HepG2 (cell line): ENCODE data around the gene FZD4. TPM values are rescaled to one million over a fixed set of nuclear protein-coding genes. Genes with fewer than 3 reads are reported as not detected.
A peak's percentile ranks its signal among the peaks of the same experiment; 100 is the strongest.

Experiments
- AGO1 ChIP-seq: fragments of 200-400 bp; formaldehyde crosslinking; IDR thresholded peaks from 2 replicates; pipeline ENCODE4 v1.6.1; 2017; ENCODE audit warnings: mild to moderate bottlenecking, low read depth, low read length, moderate library complexity; ENCODE audit not compliant: poor library complexity, severe bottlenecking
- CREBL2 ChIP-seq: sonication (generic); formaldehyde crosslinking; IDR thresholded peaks from 2 replicates; pipeline ENCODE4 v1.8.1; 2023; ENCODE audit warnings: missing genetic modification reagents, mild to moderate bottlenecking, borderline replicate concordance
- CSRNP1 ChIP-seq: sonication (generic); formaldehyde crosslinking; IDR thresholded peaks from 2 replicates; pipeline ENCODE4 v1.8.1; 2023; ENCODE audit warnings: mild to moderate bottlenecking, missing genetic modification reagents
- DNMT1 ChIP-seq: sonication (generic); formaldehyde crosslinking; IDR thresholded peaks from 2 replicates; pipeline ENCODE4 v1.5.1; 2020; ENCODE audit warnings: mild to moderate bottlenecking, missing genetic modification reagents
- FOXK2 ChIP-seq: fragments of 450-650 bp; IDR thresholded peaks from 2 replicates; pipeline ENCODE4 v1.6.1; 2016
- MTA3 ChIP-seq: sonication (generic); formaldehyde crosslinking; IDR thresholded peaks from 2 replicates; pipeline ENCODE4 v1.4.0; 2020; ENCODE audit warnings: missing genetic modification reagents
- NAIF1 ChIP-seq: sonication (generic); formaldehyde crosslinking; IDR thresholded peaks from 2 replicates; pipeline ENCODE4 v1.5.0; 2020; ENCODE audit warnings: mild to moderate bottlenecking, missing genetic modification reagents, borderline replicate concordance
- NKX3-1 ChIP-seq: sonication (generic); formaldehyde crosslinking; IDR thresholded peaks from 2 replicates; pipeline ENCODE4 v1.5.0; 2020; ENCODE audit warnings: missing genetic modification reagents
- POGK ChIP-seq: sonication (generic); formaldehyde crosslinking; conservative IDR thresholded peaks from 2 replicates; pipeline ENCODE4 v1.8.0; 2022; ENCODE audit warnings: mild to moderate bottlenecking, moderate library complexity, missing genetic modification reagents
- SATB2 ChIP-seq: sonication (generic); formaldehyde crosslinking; IDR thresholded peaks from 2 replicates; pipeline ENCODE4 v1.5.0; 2020; ENCODE audit warnings: missing genetic modification reagents
- XRCC5 ChIP-seq: fragments of 200-400 bp; formaldehyde crosslinking; optimal IDR thresholded peaks from 2 replicates; pipeline ENCODE3; 2017; ENCODE audit warnings: mild to moderate bottlenecking, low read length
- YEATS4 ChIP-seq: sonication (generic); formaldehyde crosslinking; IDR thresholded peaks from 2 replicates; pipeline ENCODE4 v1.4.0; 2020; ENCODE audit warnings: missing genetic modification reagents, borderline replicate concordance
- ZC3H13 ChIP-seq: sonication (generic); formaldehyde crosslinking; IDR thresholded peaks from 2 replicates; pipeline ENCODE4 v1.8.1; 2023; ENCODE audit warnings: mild to moderate bottlenecking, missing genetic modification reagents, moderate library complexity
- ZNF10 ChIP-seq: sonication (generic); formaldehyde crosslinking; IDR thresholded peaks from 2 replicates; pipeline ENCODE4 v1.4.0; 2020; ENCODE audit warnings: mild to moderate bottlenecking, low read depth, missing genetic modification reagents, borderline replicate concordance
- ZNF329 ChIP-seq: sonication (generic); formaldehyde crosslinking; IDR thresholded peaks from 2 replicates; pipeline ENCODE4 v1.9.0; 2021; ENCODE audit warnings: low read depth, mild to moderate bottlenecking, missing genetic modification reagents
- ZNF362 ChIP-seq: sonication (generic); formaldehyde crosslinking; IDR thresholded peaks from 2 replicates; pipeline ENCODE4 v1.4.0; 2020; ENCODE audit warnings: missing genetic modification reagents, mild to moderate bottlenecking, borderline replicate concordance
- ZNF484 ChIP-seq: sonication (generic); formaldehyde crosslinking; IDR thresholded peaks from 2 replicates; pipeline ENCODE4 v1.5.1; 2020; ENCODE audit warnings: mild to moderate bottlenecking, low read depth, missing genetic modification reagents, borderline replicate concordance
- ZNF510 ChIP-seq: sonication (generic); formaldehyde crosslinking; IDR thresholded peaks from 2 replicates; pipeline ENCODE4 v1.4.0; 2020; ENCODE audit warnings: low read depth, mild to moderate bottlenecking, missing genetic modification reagents
- ZNF75D ChIP-seq: sonication (generic); formaldehyde crosslinking; IDR thresholded peaks from 2 replicates; pipeline ENCODE4 v1.8.1; 2023; ENCODE audit warnings: missing genetic modification reagents, mild to moderate bottlenecking, borderline replicate concordance
- ZNF83 ChIP-seq: sonication (generic); formaldehyde crosslinking; IDR thresholded peaks from 2 replicates; pipeline ENCODE4 v1.4.0; 2020; ENCODE audit warnings: missing genetic modification reagents, mild to moderate bottlenecking, borderline replicate concordance
- ZNF883 ChIP-seq: sonication (generic); formaldehyde crosslinking; IDR thresholded peaks from 2 replicates; pipeline ENCODE4 v1.5.1; 2020; ENCODE audit warnings: mild to moderate bottlenecking, missing genetic modification reagents; ENCODE audit errors: not compliant biosample characterization
- ZSCAN30 ChIP-seq: sonication (generic); formaldehyde crosslinking; IDR thresholded peaks from 2 replicates; pipeline ENCODE4 v1.5.0; 2020; ENCODE audit warnings: mild to moderate bottlenecking, missing genetic modification reagents
- ZSCAN5A ChIP-seq: sonication (generic); formaldehyde crosslinking; IDR thresholded peaks from 2 replicates; pipeline ENCODE4 v1.8.0; 2022; ENCODE audit warnings: mild to moderate bottlenecking, missing genetic modification reagents, borderline replicate concordance
- polyA plus RNA-seq, 8 experiments: library from polyadenylated mRNA; depleted of rRNA in 3 of 8; stranded (reverse) in 7 of 8; unstranded in 1 of 8; fragments of >200 nt; fragmentation: Illumina TruSeq in 4 of 8; extraction: Trizol in 4 of 8; gene quantifications; 2 replicates each; pipeline versions ENCODE4 v1.2.1 to v1.2.3, GENCODE V29; 2011 to 2016; ENCODE audit warnings: low read depth in 4 of 8, missing spikeins in 1 of 8, mixed read lengths in 1 of 8; ENCODE audit not compliant: insufficient read depth in 1 of 8
- total RNA-seq, 5 experiments: library from RNA; depleted of rRNA; stranded (reverse); fragments of >200 nt; fragmentation: Illumina TruSeq; extraction: Trizol; gene quantifications; 2 replicates each; pipeline ENCODE4 v1.2.3, GENCODE V29; 2016; ENCODE audit warnings: low read depth in 1 of 5

The FZD4 gene
- total and polyA plus RNA-seq, 2 of the 13 experiments (the other 11 are each of a cell fraction or from before 2014, with no cell fraction given), result 46.5 to 70.4 TPM

GRCh38 chr11:86941077-86941870 lies 13.9 kb downstream of the FZD4 start (continued):
- TF ChIP-seq CSRNP1 (CRISPR knock-in tag) (0 out of 2 replicates have a peak, but pooled peaks have one; percentile 27), ZNF883 (CRISPR knock-in tag) (no peak), NAIF1 (no peak), ZSCAN30 (CRISPR knock-in tag) (0 out of 2 replicates have a peak, but pooled peaks have one; percentile 5), SATB2 (CRISPR knock-in tag) (no peak), ZNF484 (CRISPR knock-in tag) (no peak), NKX3-1 (CRISPR knock-in tag) (no peak), CREBL2 (no peak), ZNF83 (CRISPR knock-in tag) (no peak), ZSCAN5A (CRISPR knock-in tag) (peak; percentile 87; the same call in 1 of the 2 replicates), ZNF75D (CRISPR knock-in tag) (no peak), ZNF329 (CRISPR knock-in tag) (no peak), ZC3H13 (no peak), ZNF362 (CRISPR knock-in tag) (peak; percentile 65; the same call in 1 of the 2 replicates), FOXK2 (no peak), MTA3 (no peak), POGK (CRISPR knock-in tag) (peak; percentile 35), DNMT1 (no peak), AGO1 (no peak), ZNF10 (no peak), XRCC5 (no peak), ZNF510 (CRISPR knock-in tag) (no peak), YEATS4 (CRISPR knock-in tag) (peak; percentile 9; the same call in 1 of the 2 replicates)
